GM18861 (cell line): ENCODE measurements around the gene TXNDC16.

Source experiments
- ATAC-seq: cut with Tn5 transposase; IDR thresholded peaks from one replicate; pipeline ENCODE4 v1.9.1; 2021; ENCODE audit not compliant: unreplicated experiment

TXNDC16 gene

GRCh38 chr14:52397844-52398243 lies 154.5 kb downstream of the TXNDC16 start:
- no peak for ATAC-seq

- no peak for ATAC-seq
These were observed 156.6 kb downstream of the TXNDC16 start for GRCh38 chr14:52395728-52396127.

GRCh38 chr14:52391881-52392615 lies 160.3 kb downstream of the TXNDC16 start:
- no peak for ATAC-seq
